Stomach (tissue), 9 donors: ENCODE measurements around the gene VNN1. TPM values are rescaled to one million over a fixed set of nuclear protein-coding genes. Genes with fewer than 3 reads are reported as not detected.

Experiments
- DNase-seq, 2 donors: peaks; one replicate each; pipeline versions ENCODE4 v3.0.0 to v3.0.0-alpha.2; 2013 to 2019
- H3K27ac ChIP-seq, 5 donors: fragments of 200-600 bp in 4 of 5; sonication (generic) in 4 of 5; one replicate each; pipeline ENCODE4 v1.5.1; 2013 to 2019; ENCODE audit warnings: mild to moderate bottlenecking in 1 of 5, moderate library complexity in 1 of 5
- H3K27me3 ChIP-seq, 3 donors: fragments of 200-600 bp; sonication (generic); one replicate each; pipeline ENCODE4 v1.5.1; 2017 to 2019; ENCODE audit warnings: mixed run types in 1 of 3
- H3K36me3 ChIP-seq, 4 donors: fragments of 200-600 bp; sonication (generic); 1 replicate in 3 of 4; 2 replicates in 1 of 4; pipeline ENCODE4 v1.5.1; 2016 to 2019
- H3K4me1 ChIP-seq, 4 donors: fragments of 200-600 bp; sonication (generic); one replicate each; pipeline ENCODE4 v1.5.1; 2016 to 2019
- H3K4me3 ChIP-seq, 4 donors: fragments of 200-600 bp; sonication (generic) in 3 of 4; one replicate each; pipeline ENCODE4 v1.5.1; 2016 to 2019; ENCODE audit warnings: mild to moderate bottlenecking in 1 of 4
- H3K9me3 ChIP-seq, 4 donors: fragments of 200-600 bp; sonication (generic); one replicate each; pipeline ENCODE4 v1.5.1; 2016 to 2019
- EP300 ChIP-seq: sonication (generic); formaldehyde crosslinking; IDR thresholded peaks from one replicate; pipeline ENCODE4 v1.6.1; 2017; ENCODE audit warnings: antibody characterized with exemption
- POLR2A ChIP-seq, 4 donors: fragments of 450-650 bp; IDR thresholded peaks; one replicate each; pipeline ENCODE4 v1.6.1; 2016; ENCODE audit warnings: antibody characterized with exemption in 4 of 4, control low read depth in 2 of 4, mild to moderate bottlenecking in 1 of 4, moderate library complexity in 1 of 4
- POLR2AphosphoS5 ChIP-seq, 3 donors: sonication (generic); formaldehyde crosslinking; IDR thresholded peaks; one replicate each; pipeline ENCODE4 v1.6.1; 2016; ENCODE audit warnings: antibody characterized with exemption in 3 of 3
- WGBS, 5 donors: extraction: QIAGEN DNeasy Blood & Tissue Kit in 3 of 5; methylation state at CpG; one replicate each; pipeline versions ENCODE4 v1.1.5 to v1.1.7; 2013 to 2018; 5-methylcytosine and 5-hydroxymethylcytosine counted together
- intact Hi-C: fragments of 100-400 bp; cut with DNase I; formaldehyde crosslinking; loops from one replicate; pipeline ENCODE4 v1.15.1; 2023; ENCODE audit warnings: low total_unique reads
- polyA plus RNA-seq, 3 donors: library from polyadenylated mRNA; stranded (reverse); fragments of 200-250 nt; gene quantifications; one replicate each; pipeline ENCODE4 v1.2.3, GENCODE V29; 2013
- total RNA-seq, 5 donors: library from RNA; depleted of rRNA; stranded (reverse); fragments of >200 nt; gene quantifications; one replicate each; pipeline versions ENCODE4 v1.1.0 to v1.2.3, GENCODE V29; 2014 to 2016
- TF ChIP-seq, protein P1 (sequence below), 7 experiments: fragments of 450-650 bp in 4 of 7; fragments of 200-600 bp in 3 of 7; sonication (generic) in 3 of 7; IDR thresholded peaks; one replicate each; pipeline ENCODE4 v1.5.1; 2016 to 2019; ENCODE audit warnings: antibody characterized with exemption in 7 of 7, control low read depth in 2 of 7, mild to moderate bottlenecking in 1 of 7
- donor health status: healthy with polysubstance abuse.
- donor health status: Bipolar disorder and iron deficiency.
- donor health status: healthy.

The VNN1 gene
- total and polyA plus RNA-seq, 8 donors = 1.1 to 52.2 (median 2.3) TPM; not detected in 1

DNA sequence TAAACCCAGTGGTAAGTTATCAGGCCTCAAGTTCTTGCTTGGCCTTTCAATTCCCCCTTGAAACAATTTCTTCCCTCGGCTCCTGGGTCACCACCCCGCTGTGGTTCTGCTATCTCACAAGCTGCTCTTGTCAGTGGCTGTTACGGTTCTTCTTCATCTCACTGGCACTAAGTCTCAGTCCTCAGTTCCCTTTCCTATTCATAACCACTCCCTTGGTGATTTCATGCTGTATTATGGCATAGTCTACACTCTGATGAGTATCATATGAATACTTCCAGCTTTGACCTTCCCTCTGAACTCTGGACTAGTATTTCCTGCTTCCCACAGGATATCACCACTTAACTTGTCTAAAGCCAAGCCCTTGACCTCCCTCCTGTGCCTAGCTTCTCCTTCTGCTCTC, 62.8 kb downstream of the VNN1 start:
- TF ChIP-seq, protein P1, sequence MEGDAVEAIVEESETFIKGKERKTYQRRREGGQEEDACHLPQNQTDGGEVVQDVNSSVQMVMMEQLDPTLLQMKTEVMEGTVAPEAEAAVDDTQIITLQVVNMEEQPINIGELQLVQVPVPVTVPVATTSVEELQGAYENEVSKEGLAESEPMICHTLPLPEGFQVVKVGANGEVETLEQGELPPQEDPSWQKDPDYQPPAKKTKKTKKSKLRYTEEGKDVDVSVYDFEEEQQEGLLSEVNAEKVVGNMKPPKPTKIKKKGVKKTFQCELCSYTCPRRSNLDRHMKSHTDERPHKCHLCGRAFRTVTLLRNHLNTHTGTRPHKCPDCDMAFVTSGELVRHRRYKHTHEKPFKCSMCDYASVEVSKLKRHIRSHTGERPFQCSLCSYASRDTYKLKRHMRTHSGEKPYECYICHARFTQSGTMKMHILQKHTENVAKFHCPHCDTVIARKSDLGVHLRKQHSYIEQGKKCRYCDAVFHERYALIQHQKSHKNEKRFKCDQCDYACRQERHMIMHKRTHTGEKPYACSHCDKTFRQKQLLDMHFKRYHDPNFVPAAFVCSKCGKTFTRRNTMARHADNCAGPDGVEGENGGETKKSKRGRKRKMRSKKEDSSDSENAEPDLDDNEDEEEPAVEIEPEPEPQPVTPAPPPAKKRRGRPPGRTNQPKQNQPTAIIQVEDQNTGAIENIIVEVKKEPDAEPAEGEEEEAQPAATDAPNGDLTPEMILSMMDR (IDR thresholded peaks at IDR 0.05) = no peak
- no peak for TF ChIP-seq POLR2A (IDR thresholded peaks at IDR 0.05)
- TF ChIP-seq POLR2AphosphoS5 (IDR thresholded peaks at IDR 0.05) = no peak
- no peak for TF ChIP-seq EP300
- H3K36me3 ChIP-seq = no peaks in the 10 kb centered on the region
- DNase-seq = no peak
- no peaks in the 10 kb centered on the region for H3K9me3 ChIP-seq
- 81 to 94% (median 89%) methylated on average over 3 of the region's 3 CpGs for WGBS, 5 donors
- intact Hi-C loops = no loop called here
- no peak overlapping the region for H3K4me3 ChIP-seq
- H3K27ac ChIP-seq = no peak overlapping the region
- no peaks in the 10 kb centered on the region for H3K27me3 ChIP-seq
- peaks cover 0 to 17% (median 3%) of the 10 kb centered on the region in 4 donors for H3K4me1 ChIP-seq

DNA sequence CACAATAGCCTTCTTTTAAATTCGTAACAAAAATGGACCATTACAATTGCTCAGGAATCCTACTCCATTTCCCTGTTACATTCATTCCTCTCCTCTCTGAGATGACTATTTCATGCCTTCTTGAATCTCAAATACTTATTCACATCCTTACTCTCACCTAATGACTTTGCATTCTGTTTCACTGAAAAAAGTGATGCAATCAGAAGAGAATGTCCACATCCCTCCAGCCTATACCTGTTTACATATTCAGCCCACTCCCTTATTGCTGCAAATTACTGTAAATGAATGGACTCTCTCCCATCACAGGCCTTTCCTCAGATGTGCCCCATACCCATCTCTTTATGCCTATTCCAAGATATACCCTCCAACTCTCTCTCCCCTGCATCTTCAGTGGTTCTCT, 63.4 kb downstream of the VNN1 start:
- DNase-seq = no peak
- TF ChIP-seq, protein P1 (IDR thresholded peaks at IDR 0.05) = no peak
- TF ChIP-seq EP300 (no peak), POLR2AphosphoS5 (IDR thresholded peaks at IDR 0.05) (no peak), POLR2A (IDR thresholded peaks at IDR 0.05) (no peak)
- H3K4me1 ChIP-seq = peaks cover 0 to 17% (median 3%) of the 10 kb centered on the region in 4 donors
- H3K27me3 ChIP-seq = no peaks in the 10 kb centered on the region
- H3K9me3 ChIP-seq = no peaks in the 10 kb centered on the region
- intact Hi-C loops = no loop called here
- H3K36me3 ChIP-seq = no peaks in the 10 kb centered on the region
- WGBS, 5 donors = 82 to 98% (median 94%) methylated on average over 1 of the region's 1 CpG
- H3K27ac ChIP-seq = no peak overlapping the region
- H3K4me3 ChIP-seq = no peak overlapping the region

DNA sequence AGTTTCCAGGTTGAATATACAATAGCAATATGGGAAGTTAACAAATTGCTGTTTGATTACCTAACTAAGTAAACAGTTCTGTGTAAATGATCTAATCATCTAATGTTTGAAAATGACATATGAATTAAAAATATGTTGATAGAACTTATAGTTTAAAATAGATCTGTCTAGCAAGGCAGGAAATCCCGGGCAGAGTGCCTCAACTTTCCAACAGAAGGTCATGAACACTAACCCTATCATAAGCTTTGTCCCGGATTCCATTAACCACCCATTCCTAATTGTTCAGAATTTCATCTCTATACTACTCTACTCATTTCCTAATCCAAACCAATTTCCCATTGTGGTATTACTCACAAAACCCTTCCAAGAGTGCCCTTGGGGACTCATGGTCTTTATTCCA, 65.0 kb downstream of the VNN1 start:
- intact Hi-C loops = no loop called here
- TF ChIP-seq EP300 (no peak), POLR2A (IDR thresholded peaks at IDR 0.05) (no peak), POLR2AphosphoS5 (IDR thresholded peaks at IDR 0.05) (no peak)
- TF ChIP-seq, protein P1 (IDR thresholded peaks at IDR 0.05) = no peak
- no peak overlapping the region for H3K4me3 ChIP-seq
- DNase-seq = peak in 1 of 2 donors; percentile 9
- H3K27me3 ChIP-seq = no peaks in the 10 kb centered on the region
- H3K27ac ChIP-seq = no peak overlapping the region
- 15 to 35% (median 28%) methylated on average over 2 of the region's 2 CpGs for WGBS, 5 donors
- no peaks in the 10 kb centered on the region for H3K9me3 ChIP-seq
- peaks cover 0 to 17% (median 3%) of the 10 kb centered on the region in 4 donors for H3K4me1 ChIP-seq
- no peaks in the 10 kb centered on the region for H3K36me3 ChIP-seq

DNA sequence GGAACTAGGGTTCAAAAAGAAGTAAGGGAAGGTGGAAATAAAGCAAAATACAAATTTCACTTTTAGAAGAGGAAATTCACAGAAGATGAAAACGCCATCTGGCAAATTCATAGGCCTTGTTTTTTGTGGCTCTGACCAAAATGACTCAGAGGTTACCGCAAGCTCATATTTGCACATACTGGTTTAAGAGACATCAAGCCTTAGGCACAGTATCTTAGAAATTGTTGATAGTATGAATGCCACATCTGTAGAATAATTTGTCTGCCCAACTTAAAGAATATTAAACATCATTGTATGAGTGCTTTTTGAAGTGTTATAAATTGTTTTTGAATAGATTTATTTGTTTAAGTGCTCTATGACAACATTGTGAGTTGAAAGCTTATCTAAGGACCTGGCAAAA, 65.5 kb downstream of the VNN1 start:
- Histone ChIP-seq H3K27ac (no peak overlapping the region), H3K9me3 (no peaks in the 10 kb centered on the region), H3K4me3 (no peak overlapping the region), H3K36me3 (no peaks in the 10 kb centered on the region), H3K4me1 (peaks cover 0 to 17% (median 3%) of the 10 kb centered on the region in 4 donors), H3K27me3 (no peaks in the 10 kb centered on the region)
- WGBS, 5 donors = 10 to 32% (median 13%) methylated on average over 2 of the region's 2 CpGs
- no peak for TF ChIP-seq POLR2A (IDR thresholded peaks at IDR 0.05)
- no peak for TF ChIP-seq EP300
- TF ChIP-seq POLR2AphosphoS5 (IDR thresholded peaks at IDR 0.05) = no peak
- TF ChIP-seq, protein P1 (IDR thresholded peaks at IDR 0.05) = no peak
- DNase-seq = peak in 1 of 2 donors; percentile 16
- intact Hi-C loops = no loop called here
